IMR-90 (cell line): Measurements from ENCODE around the gene MLLT10. TPM values are rescaled to one million over a fixed set of nuclear protein-coding genes. Genes with fewer than 3 reads are reported as not detected.
"Not testable (repeated sequence)": the region's sequence is repeated elsewhere in the genome, so short reads cannot be mapped to it uniquely, and the experiment has no call there.

Experiments
- ATAC-seq: fragments of 200-7000 bp; cut with Tn5 transposase; 2 replicates; pipeline ENCODE4 v1.9.1; 2020; ENCODE audit warnings: low read depth, mild to moderate bottlenecking, moderate library complexity
- BruUV-seq: library from RNA; stranded (reverse); fragments of 400-500 nt; replicated peaks from 2 replicates; lab custom pipeline; 2021; lab: Mats Ljungman, UMichigan
- CTCF ChIA-PET: fragments of 300-600 bp; formaldehyde crosslinking; extraction: SDS; loops from one replicate; lab custom pipeline; 2021; ENCODE audit warnings: antibody characterized with exemption; lab: Yijun Ruan, JAX
- POLR2A ChIA-PET: fragments of 300-600 bp; sonication (Branson Sonifier 250); formaldehyde crosslinking; loops from one replicate; lab custom pipeline; 2022; ENCODE audit warnings: antibody characterized with exemption; ENCODE audit not compliant: unreplicated experiment; lab: Charles Lee
- DNase-seq: peaks from one replicate; pipeline ENCODE4 v3.0.0; 2013
- H2AFZ ChIP-seq: replicated peaks from 2 replicates; pipeline ENCODE3; 2013; ENCODE audit warnings: low read length, mild to moderate bottlenecking; ENCODE audit not compliant: poor library complexity
- H2AK5ac ChIP-seq: 2 replicates; pipeline ENCODE4 v1.6.1; 2013; ENCODE audit warnings: low read depth, low read length, inconsistent platforms
- H2AK9ac ChIP-seq: replicated peaks from 2 replicates; pipeline ENCODE3; 2013; ENCODE audit warnings: mild to moderate bottlenecking, low read depth, low read length, moderate library complexity; ENCODE audit not compliant: poor library complexity
- H2BK120ac ChIP-seq: 2 replicates; pipeline ENCODE4 v1.6.1; 2013; ENCODE audit warnings: low read depth, low read length, inconsistent platforms
- H2BK15ac ChIP-seq: 3 replicates; pipeline ENCODE4 v1.6.1; 2013; ENCODE audit warnings: low read depth, low read length, inconsistent platforms
- H2BK20ac ChIP-seq: 2 replicates; pipeline ENCODE4 v1.6.1; 2013; ENCODE audit warnings: low read depth, mild to moderate bottlenecking, inconsistent platforms, low read length, moderate library complexity
- H2BK5ac ChIP-seq: 2 replicates; pipeline ENCODE4 v1.6.1; 2013; ENCODE audit warnings: mild to moderate bottlenecking, low read depth, low read length, inconsistent platforms; ENCODE audit not compliant: poor library complexity, severe bottlenecking
- H3K14ac ChIP-seq: replicated peaks from 2 replicates; pipeline ENCODE4 v1.6.1; 2013; ENCODE audit warnings: low read depth, low read length, inconsistent platforms
- H3K18ac ChIP-seq: 2 replicates; pipeline ENCODE4 v1.6.1; 2013; ENCODE audit warnings: low read depth, low read length, control low read depth
- H3K23ac ChIP-seq: 2 replicates; pipeline ENCODE4 v1.6.1; 2013; ENCODE audit warnings: low read depth, low read length, inconsistent platforms
- H3K27ac ChIP-seq: 2 replicates; pipeline ENCODE4 v1.5.1; 2013; ENCODE audit warnings: mild to moderate bottlenecking, control low read depth, low read length; ENCODE audit not compliant: insufficient read depth
- H3K27me3 ChIP-seq: 2 replicates; pipeline ENCODE4 v1.6.1; 2013; ENCODE audit warnings: low read length; ENCODE audit not compliant: control insufficient read depth, insufficient read depth
- H3K36me3 ChIP-seq: 2 replicates; pipeline ENCODE4 v1.6.1; 2013; ENCODE audit warnings: low read length, mixed read lengths; ENCODE audit not compliant: control insufficient read depth, insufficient read depth
- H3K4ac ChIP-seq: 2 replicates; pipeline ENCODE4 v1.6.1; 2013; ENCODE audit warnings: low read depth, low read length, inconsistent platforms
- H3K4me1 ChIP-seq: 2 replicates; pipeline ENCODE4 v1.6.1; 2013; ENCODE audit warnings: low read length, mixed read lengths; ENCODE audit not compliant: control insufficient read depth, insufficient read depth
- H3K4me2 ChIP-seq: 2 replicates; pipeline ENCODE4 v1.6.1; 2013; ENCODE audit warnings: low read depth, mild to moderate bottlenecking, control low read depth, low read length, moderate library complexity
- H3K4me3 ChIP-seq: 2 replicates; pipeline ENCODE4 v1.5.1; 2013; ENCODE audit warnings: low read depth, mild to moderate bottlenecking, control low read depth, low read length, moderate library complexity; ENCODE audit not compliant: insufficient read depth
- H3K56ac ChIP-seq: 2 replicates; pipeline ENCODE4 v1.6.1; 2013; ENCODE audit warnings: low read length, inconsistent platforms; ENCODE audit not compliant: insufficient read depth; ENCODE audit errors: extremely low read depth
- H3K79me1 ChIP-seq, 2 experiments: 2 replicates each; pipeline ENCODE4 v1.6.1; 2013; ENCODE audit warnings: low read length in 2 of 2, inconsistent platforms in 1 of 2, low read depth in 1 of 2
- H3K9ac ChIP-seq: 2 replicates; pipeline ENCODE4 v1.6.1; 2013; ENCODE audit warnings: low read depth, low read length, control low read depth
- H3K9me1 ChIP-seq: 2 replicates; pipeline ENCODE4 v1.6.1; 2013; ENCODE audit warnings: low read length, inconsistent platforms; ENCODE audit not compliant: insufficient read depth
- H3K9me3 ChIP-seq: 2 replicates; pipeline ENCODE4 v1.6.1; 2013; ENCODE audit warnings: low read length; ENCODE audit not compliant: control insufficient read depth, insufficient read depth
- H4K20me1 ChIP-seq: 2 replicates; pipeline ENCODE4 v1.6.1; 2013; ENCODE audit warnings: low read length, inconsistent platforms; ENCODE audit not compliant: insufficient read depth
- H4K5ac ChIP-seq: 2 replicates; pipeline ENCODE4 v1.6.1; 2013; ENCODE audit warnings: mild to moderate bottlenecking, low read depth, low read length, control low read depth
- H4K8ac ChIP-seq, 2 experiments: 2 replicates each; pipeline ENCODE4 v1.6.1; 2013; ENCODE audit warnings: low read depth in 2 of 2, low read length in 2 of 2, control low read depth in 1 of 2, inconsistent platforms in 1 of 2
- H4K91ac ChIP-seq: 2 replicates; pipeline ENCODE4 v1.6.1; 2013; ENCODE audit warnings: low read depth, low read length, inconsistent platforms; ENCODE audit not compliant: insufficient read depth
- MAFK ChIP-seq: IDR thresholded peaks from 2 replicates; pipeline ENCODE4 v1.6.1; 2012; ENCODE audit warnings: low read depth, low read length, improper control_type of control experiment
- WGBS, 2 experiments: methylation state at CpG; one replicate each; pipeline versions ENCODE4 v1.1.5 to v1.1.7; 2013; ENCODE audit warnings: missing lambda C conversion rate in 2 of 2; ENCODE audit not compliant: insufficient read length in 1 of 2; ENCODE audit errors: extremely low coverage in 2 of 2; 5-methylcytosine and 5-hydroxymethylcytosine counted together
- dilution Hi-C: fragments of 300-500 bp; cut with HindIII; formaldehyde crosslinking; loops from one replicate; pipeline ENCODE4 v1.14.3; 2018; ENCODE audit warnings: low sequenced_read_pairs; ENCODE audit not compliant: unreplicated experiment
- in situ Hi-C: fragments of 300-500 bp; cut with MboI; formaldehyde crosslinking; loops from 3 replicates; pipeline ENCODE4 v1.14.3; 2019; ENCODE audit warnings: low sequenced_read_pairs, inconsistent platforms, mixed read lengths
- intact Hi-C: fragments of 100-400 bp; cut with micrococcal nuclease; formaldehyde crosslinking; loops from 2 replicates; pipeline ENCODE4 v1.10.0; 2022
- polyA plus RNA-seq, 3 experiments: library from polyadenylated mRNA; depleted of rRNA; stranded (reverse); fragments of >200 nt; gene quantifications; 2 replicates each; pipeline ENCODE4 v1.2.3, GENCODE V29; 2012; ENCODE audit warnings: low replicate concordance in 1 of 3
- total RNA-seq: library from RNA; depleted of rRNA; stranded (reverse); fragments of >200 nt; gene quantifications from 2 replicates; pipeline ENCODE4 v1.2.3, GENCODE V29; 2012

Gene MLLT10
- total and polyA plus RNA-seq, 2 of the 4 experiments (the other 2 are of a cell fraction), result 22.5 to 29.0 TPM

DNA sequence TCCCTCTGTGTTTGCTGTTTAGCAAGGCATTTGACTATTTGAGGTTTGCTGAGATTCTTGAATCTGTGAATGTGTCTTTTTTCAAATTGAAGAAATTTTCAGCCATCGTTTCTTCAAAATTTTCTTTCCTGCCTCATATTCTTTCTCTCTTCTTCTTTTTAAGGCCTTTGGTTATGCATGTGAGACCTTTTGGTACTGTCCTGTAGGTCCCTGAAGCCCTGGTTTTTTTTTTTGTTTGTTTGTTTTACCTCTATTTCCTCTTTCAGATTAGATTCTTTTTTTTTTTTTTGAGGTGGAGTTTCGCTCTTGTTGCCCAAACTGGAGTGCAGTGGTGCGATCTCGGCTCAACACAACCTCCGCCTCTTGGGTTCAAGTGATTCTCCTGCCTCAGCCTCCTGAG, 45.3 kb downstream of the MLLT10 start:
- no peak overlapping the region for H3K4me3 ChIP-seq
- H4K20me1 ChIP-seq, result peaks cover 34% of the 10 kb centered on the region
- H4K91ac ChIP-seq, result no peak overlapping the region
- no TSS peak for BruUV-seq
- H2AK9ac ChIP-seq, result no peak overlapping the region
- no peak overlapping the region for H3K9ac ChIP-seq
- H2AFZ ChIP-seq, result no peak overlapping the region
- ChIA-PET CTCF (interaction anchor here (0.6 kb wide), 1 partner anchor 188 kb away, joined by 5 read pairs; no protein-coding TSS in a partner anchor), POLR2A (no interaction called here)
- H3K18ac ChIP-seq, result no peak overlapping the region
- WGBS, 2 experiments, result no CpG with 5 or more reads among the region's 5 CpGs
- H2BK120ac ChIP-seq, result no peak overlapping the region
- no peak overlapping the region for H3K4me2 ChIP-seq
- TF ChIP-seq MAFK, result no peak
- no peak overlapping the region for H2AK5ac ChIP-seq
- no peak overlapping the region for H3K14ac ChIP-seq
- no peak overlapping the region for H3K4ac ChIP-seq
- H3K56ac ChIP-seq, result no peak overlapping the region
- no peak overlapping the region for H2BK15ac ChIP-seq
- H3K4me1 ChIP-seq, result peaks cover 3% of the 10 kb centered on the region
- H3K27me3 ChIP-seq, result no peaks in the 10 kb centered on the region
- no peak overlapping the region for H4K5ac ChIP-seq
- in situ Hi-C loops, result no loop called here
- no peaks in the 10 kb centered on the region for H3K9me1 ChIP-seq
- peak overlapping the region; percentile 65; the same call in 1 of the 2 replicates for H3K23ac ChIP-seq
- dilution Hi-C loops, result no loop called here
- 0 out of 2 replicates have a peak, but pooled peaks cover 2% of the 10 kb centered on the region for H3K36me3 ChIP-seq
- no peak overlapping the region for H3K27ac ChIP-seq
- intact Hi-C loops, result no loop called here
- H3K9me3 ChIP-seq, result no peaks in the 10 kb centered on the region
- ATAC-seq (no peak), DNase-seq (no peak)
- H3K79me1 ChIP-seq, result peaks cover 20 to 47% of the 10 kb centered on the region in 2 experiments
- no peak overlapping the region for H4K8ac ChIP-seq
- H2BK20ac ChIP-seq, result no peak overlapping the region
- H2BK5ac ChIP-seq, result no peak overlapping the region

DNA sequence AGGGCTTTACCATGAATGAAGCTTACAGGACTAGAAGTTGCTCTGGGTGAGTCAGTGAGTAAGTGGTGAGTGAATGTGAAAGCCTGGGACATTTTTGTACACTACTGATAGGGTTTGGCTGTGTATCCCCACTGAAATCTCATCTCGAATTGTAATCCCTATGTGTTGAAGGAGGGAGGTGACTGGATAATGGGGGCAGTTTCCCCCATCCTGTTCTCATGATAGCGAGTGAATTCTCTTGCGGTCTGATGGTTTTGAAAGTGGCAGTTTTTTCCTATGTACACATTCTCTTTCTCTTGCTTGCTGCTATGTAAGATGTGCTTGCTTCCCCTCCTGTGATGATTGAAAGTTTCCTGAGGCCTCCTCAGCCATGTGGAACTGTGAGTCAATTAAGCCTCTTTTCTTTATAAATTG, 47.4 kb downstream of the MLLT10 start:
- H2BK15ac ChIP-seq, BruUV-seq, H3K14ac ChIP-seq, H3K36me3 ChIP-seq, H3K27me3 ChIP-seq, H3K9ac ChIP-seq, H3K23ac ChIP-seq, H2AK9ac ChIP-seq, intact Hi-C loops, H2BK20ac ChIP-seq, dilution Hi-C loops, H4K8ac ChIP-seq, H2BK120ac ChIP-seq, in situ Hi-C loops, H3K27ac ChIP-seq, H3K56ac ChIP-seq, H4K5ac ChIP-seq, H3K4me2 ChIP-seq, H3K18ac ChIP-seq, H3K9me1 ChIP-seq, H3K4me1 ChIP-seq, H4K91ac ChIP-seq, H2AFZ ChIP-seq, H2BK5ac ChIP-seq, H3K4me3 ChIP-seq, H2AK5ac ChIP-seq, H3K9me3 ChIP-seq, H3K4ac ChIP-seq: not testable (repeated sequence)
- whole genome bisulfite sequencing, 2 experiments, result no CpG with 5 or more reads among the region's 3 CpGs
- DNase-seq (peak; percentile 61), ATAC-seq (peak; percentile 92)
- ChIA-PET POLR2A (interaction anchor here (0.6 kb wide), 1 partner anchor 153 kb away, joined by 5 read pairs; no protein-coding TSS in a partner anchor), CTCF (interaction anchor here (0.6 kb wide), 1 partner anchor 210 kb away, joined by 4 read pairs; no protein-coding TSS in a partner anchor)
- Histone ChIP-seq H4K20me1 (peaks cover 26% of the 10 kb centered on the region), H3K79me1 (peaks cover 20 to 37% of the 10 kb centered on the region in 2 experiments)
